Sigmoid colon (tissue), 4 donors: ENCODE data around the gene CAPSL.

ENCODE experiments used
- CTCF ChIP-seq, 4 experiments: fragments of 450-650 bp in 3 of 4; fragments of 200-600 bp in 1 of 4; IDR thresholded peaks; one replicate each; pipeline ENCODE4 v1.5.1; 2016 to 2019; ENCODE audit warnings: antibody characterized with exemption in 4 of 4, mild to moderate bottlenecking in 3 of 4, moderate library complexity in 2 of 4
- POLR2A ChIP-seq, 2 donors: fragments of 450-650 bp; IDR thresholded peaks; one replicate each; pipeline ENCODE4 v1.6.1; 2016; ENCODE audit warnings: antibody characterized with exemption in 2 of 2, mild to moderate bottlenecking in 2 of 2, moderate library complexity in 2 of 2
- POLR2AphosphoS5 ChIP-seq, 4 donors: sonication (generic); formaldehyde crosslinking; IDR thresholded peaks; one replicate each; pipeline ENCODE4 v1.6.1; 2017; ENCODE audit warnings: antibody characterized with exemption in 4 of 4

DNA sequence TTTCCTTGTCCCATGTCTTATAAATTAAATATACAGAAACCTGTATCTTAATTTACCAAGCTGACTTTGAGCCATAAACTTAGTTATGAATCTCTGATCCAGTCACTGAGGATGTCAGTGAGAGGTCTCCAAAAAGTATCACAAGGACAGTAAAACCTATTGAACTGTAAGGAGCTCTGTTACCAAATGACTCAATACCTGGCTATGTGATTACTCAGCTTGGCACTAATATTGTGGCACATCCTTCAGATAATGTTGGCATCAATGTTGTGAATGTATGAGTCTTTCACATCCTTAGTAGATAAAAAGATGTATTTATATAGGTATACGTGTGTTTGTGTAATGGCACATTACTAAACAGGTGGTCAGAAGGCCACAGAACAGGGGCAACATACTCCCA, 18.0 kb upstream of the CAPSL start:
- no peak for TF ChIP-seq CTCF (IDR thresholded peaks at IDR 0.05)
- no peak for TF ChIP-seq POLR2A (IDR thresholded peaks at IDR 0.05)
- no peak for TF ChIP-seq POLR2AphosphoS5 (IDR thresholded peaks at IDR 0.05)
